Bronchial epithelial cell (primary cell): ENCODE results near the gene UBE2L5. TPM values are rescaled to one million over a fixed set of nuclear protein-coding genes. Genes with fewer than 3 reads are reported as not detected.
A peak's percentile ranks its signal among the peaks of the same experiment; 100 is the strongest.

ENCODE experiments used
- DNase-seq: peaks from one replicate; pipeline ENCODE4 v3.0.0-alpha.2; 2010; ENCODE audit warnings: low read depth
- FAIRE-seq: peaks from 2 replicates; lab custom pipeline; 2011; peaks lifted over from hg19 to GRCh38; lab: Jason Lieb, UNC
- H3K27me3 ChIP-seq: 2 replicates; pipeline ENCODE4 v1.5.1; 2011; ENCODE audit warnings: low read length; ENCODE audit not compliant: control insufficient read depth, insufficient read depth
- H3K36me3 ChIP-seq: 2 replicates; pipeline ENCODE4 v1.5.1; 2011; ENCODE audit warnings: low read length; ENCODE audit not compliant: control insufficient read depth, insufficient read depth
- H3K4me3 ChIP-seq: 2 replicates; pipeline ENCODE4 v1.5.1; 2011; ENCODE audit warnings: mild to moderate bottlenecking, low read depth, low read length, control low read depth
- total RNA-seq: library from RNA; depleted of rRNA; stranded (reverse); fragments of >200 nt; gene quantifications from 2 replicates; pipeline ENCODE4 v1.2.1, GENCODE V29; 2014
- TF ChIP-seq, protein P1 (sequence below): IDR thresholded peaks from 2 replicates; pipeline ENCODE4 v1.5.1; 2011; ENCODE audit warnings: mild to moderate bottlenecking, moderate library complexity, low read length, control low read depth, inconsistent platforms; ENCODE audit not compliant: insufficient read depth, severe bottlenecking

Gene UBE2L5
- total RNA-seq, 1 donor from 2014 or later: not detected

DNA sequence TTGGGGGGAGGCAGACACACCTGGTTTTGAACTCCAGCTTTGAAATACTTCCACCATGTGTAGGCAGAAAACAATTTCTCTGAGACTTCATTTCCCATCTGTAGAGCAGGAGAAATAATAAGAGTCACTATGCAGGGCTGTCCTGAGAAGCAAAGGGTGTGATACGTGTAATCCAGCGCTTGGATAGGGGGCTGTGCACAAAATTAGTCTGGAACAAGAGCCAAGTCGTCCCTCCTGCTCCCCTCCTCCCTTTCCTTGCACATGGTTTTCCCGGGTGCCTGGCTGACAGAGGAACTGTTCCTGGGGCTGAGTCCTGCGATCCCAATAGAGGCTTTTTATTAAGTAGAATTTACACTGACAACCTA is 29.6 kb upstream of the UBE2L5 start:
- Histone ChIP-seq H3K36me3 (no peaks in the 10 kb centered on the region), H3K27me3 (no peaks in the 10 kb centered on the region), H3K4me3 (no peak overlapping the region)
- FAIRE-seq (no peak), DNase-seq (no peak)
- TF ChIP-seq, protein P1, sequence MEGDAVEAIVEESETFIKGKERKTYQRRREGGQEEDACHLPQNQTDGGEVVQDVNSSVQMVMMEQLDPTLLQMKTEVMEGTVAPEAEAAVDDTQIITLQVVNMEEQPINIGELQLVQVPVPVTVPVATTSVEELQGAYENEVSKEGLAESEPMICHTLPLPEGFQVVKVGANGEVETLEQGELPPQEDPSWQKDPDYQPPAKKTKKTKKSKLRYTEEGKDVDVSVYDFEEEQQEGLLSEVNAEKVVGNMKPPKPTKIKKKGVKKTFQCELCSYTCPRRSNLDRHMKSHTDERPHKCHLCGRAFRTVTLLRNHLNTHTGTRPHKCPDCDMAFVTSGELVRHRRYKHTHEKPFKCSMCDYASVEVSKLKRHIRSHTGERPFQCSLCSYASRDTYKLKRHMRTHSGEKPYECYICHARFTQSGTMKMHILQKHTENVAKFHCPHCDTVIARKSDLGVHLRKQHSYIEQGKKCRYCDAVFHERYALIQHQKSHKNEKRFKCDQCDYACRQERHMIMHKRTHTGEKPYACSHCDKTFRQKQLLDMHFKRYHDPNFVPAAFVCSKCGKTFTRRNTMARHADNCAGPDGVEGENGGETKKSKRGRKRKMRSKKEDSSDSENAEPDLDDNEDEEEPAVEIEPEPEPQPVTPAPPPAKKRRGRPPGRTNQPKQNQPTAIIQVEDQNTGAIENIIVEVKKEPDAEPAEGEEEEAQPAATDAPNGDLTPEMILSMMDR: no peak

DNA sequence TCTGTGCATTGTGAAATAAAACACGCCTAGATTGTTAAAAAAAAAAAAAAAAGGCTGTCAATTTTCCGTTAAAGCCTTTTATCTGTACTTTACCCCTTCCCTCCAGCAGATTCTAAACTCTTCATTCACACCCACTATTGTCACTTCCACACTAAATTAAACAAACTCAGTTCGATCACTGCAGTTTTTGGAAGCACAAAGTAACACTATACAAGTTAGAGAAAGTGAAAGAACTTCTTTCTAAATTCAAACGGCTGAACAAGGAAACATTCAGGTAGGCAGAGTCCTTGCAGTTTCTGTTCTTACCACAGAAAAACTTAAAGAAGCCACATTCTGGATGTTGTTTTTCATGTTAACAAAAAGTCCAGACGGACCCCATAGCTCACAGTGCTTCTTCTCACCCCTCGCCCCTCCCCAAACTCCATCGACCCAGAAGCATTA is 27.5 kb upstream of the UBE2L5 start:
- DNase-seq: peak; percentile 16
- Histone ChIP-seq H3K36me3 (no peaks in the 10 kb centered on the region), H3K27me3 (no peaks in the 10 kb centered on the region), H3K4me3 (peak overlapping the region; percentile 40)
- no peak for FAIRE-seq
- TF ChIP-seq, protein P1: no peak

DNA sequence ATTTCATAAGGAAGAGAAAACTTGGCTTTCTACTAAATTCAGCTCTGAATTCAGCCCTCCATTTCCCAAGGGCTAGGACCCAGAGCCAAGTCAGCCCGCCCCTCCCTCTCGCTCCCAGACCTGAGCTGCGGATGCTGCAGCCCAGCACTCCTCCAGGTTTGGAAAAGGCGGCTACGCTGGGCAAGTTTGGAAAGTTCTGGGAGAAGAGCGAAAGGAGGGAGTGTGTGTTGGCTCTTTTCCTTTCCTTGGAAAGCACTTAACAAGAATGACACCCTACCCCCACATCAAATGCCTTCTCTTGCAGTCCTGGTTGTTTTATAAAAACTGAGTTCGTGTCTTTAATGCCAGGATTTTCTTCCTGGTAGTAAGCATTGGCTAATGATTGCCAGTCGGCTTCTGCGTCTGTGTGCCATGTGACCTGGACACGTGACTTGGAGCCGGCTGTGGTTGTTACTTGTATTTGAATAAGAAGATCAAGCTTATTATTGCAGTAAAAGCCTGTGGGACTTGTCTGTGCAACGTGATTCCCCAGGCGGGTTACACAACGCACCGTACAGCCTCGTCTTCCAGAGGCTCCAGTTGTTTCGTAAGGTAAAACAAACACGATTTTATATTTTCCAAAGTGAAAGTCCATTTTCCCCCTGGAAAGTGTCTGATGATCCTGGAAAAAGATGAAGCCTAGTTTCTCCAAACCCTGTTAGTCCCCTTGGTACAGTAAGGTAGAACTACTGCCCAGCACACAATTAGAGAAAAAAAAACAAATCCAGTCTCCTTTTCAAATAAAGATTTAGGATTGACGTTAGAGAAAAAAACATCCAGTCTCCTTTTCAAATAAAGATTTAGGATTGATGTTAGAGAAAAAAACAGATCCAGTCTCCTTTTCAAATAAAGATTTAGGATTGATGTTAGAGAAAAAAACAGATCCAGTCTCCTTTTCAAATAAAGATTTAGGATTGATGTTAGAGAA is 26.8 kb upstream of the UBE2L5 start:
- TF ChIP-seq, protein P1: no peak
- Histone ChIP-seq H3K36me3 (no peaks in the 10 kb centered on the region), H3K27me3 (no peaks in the 10 kb centered on the region), H3K4me3 (peak overlapping the region; percentile 40)
- DNase-seq (peak; percentile 94), FAIRE-seq (no peak)

DNA sequence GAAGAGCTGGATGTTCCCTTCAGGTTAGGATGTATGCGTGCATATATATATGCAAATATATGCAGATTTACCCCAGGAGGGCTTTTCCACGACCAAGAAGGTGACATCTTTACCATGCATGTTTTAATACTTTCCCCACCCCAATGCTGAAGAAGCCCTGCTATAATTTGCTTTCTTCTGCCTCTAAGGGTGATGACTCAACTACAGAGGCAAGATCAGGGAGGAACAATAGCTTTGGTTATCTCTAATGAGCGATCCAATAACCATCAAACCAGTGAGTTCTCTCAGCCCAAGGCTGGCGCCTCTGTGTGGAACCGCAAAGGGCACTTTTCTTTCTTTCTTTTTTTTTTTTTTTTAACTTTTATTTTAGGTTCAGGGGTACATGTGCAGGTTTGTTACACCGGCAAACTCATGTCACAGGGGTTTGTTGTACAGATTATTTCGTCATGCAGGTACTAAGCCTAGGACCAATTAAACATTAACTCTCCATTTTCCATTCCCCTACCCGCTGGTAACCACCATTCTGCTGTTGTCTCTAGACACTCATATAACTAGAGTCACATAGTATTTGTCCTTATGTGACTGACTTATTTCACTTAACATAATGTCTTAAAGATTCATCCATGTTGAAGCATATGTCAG is 25.7 kb upstream of the UBE2L5 start:
- H3K36me3 ChIP-seq: no peaks in the 10 kb centered on the region
- H3K27me3 ChIP-seq: no peaks in the 10 kb centered on the region
- TF ChIP-seq, protein P1: no peak
- H3K4me3 ChIP-seq: no peak overlapping the region
- DNase-seq (peak; percentile 50), FAIRE-seq (no peak)

DNA sequence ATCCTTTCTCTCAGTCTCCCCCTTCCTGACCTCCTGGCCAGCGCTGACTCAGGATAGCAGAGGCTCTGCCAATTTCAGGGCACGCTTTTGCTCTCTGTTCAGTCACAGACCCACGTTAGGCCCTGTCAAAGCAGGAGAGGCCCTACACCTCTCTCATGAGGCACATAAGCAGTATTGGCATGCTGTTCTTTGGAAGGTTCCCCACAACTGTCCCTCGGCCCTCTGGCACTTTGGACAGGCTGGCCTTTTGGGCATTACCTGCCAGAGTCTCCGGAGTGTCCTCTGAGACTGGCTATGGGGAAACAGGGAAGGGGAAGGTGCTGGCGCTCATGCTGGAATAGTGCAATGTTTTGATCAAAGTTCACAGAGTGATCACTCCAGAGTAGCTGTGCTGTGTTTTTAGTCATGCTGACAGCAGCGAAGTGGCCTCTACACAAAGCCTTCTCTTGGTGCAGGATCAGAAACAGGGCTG is 23.7 kb upstream of the UBE2L5 start:
- no peak overlapping the region for H3K4me3 ChIP-seq
- FAIRE-seq (no peak), DNase-seq (no peak)
- no peaks in the 10 kb centered on the region for H3K36me3 ChIP-seq
- H3K27me3 ChIP-seq: no peaks in the 10 kb centered on the region
- TF ChIP-seq, protein P1: no peak
